GM12865 (cell line): ENCODE results near the gene ANO1.

ENCODE experiments used
- DNase-seq: peaks from one replicate; pipeline ENCODE4 v3.0.0; 2010; ENCODE audit warnings: low read depth
- H3K4me3 ChIP-seq: 2 replicates; pipeline ENCODE4 v1.5.1; 2011; ENCODE audit warnings: mild to moderate bottlenecking, low read depth, low read length, control low read depth
- CTCF ChIP-seq: IDR thresholded peaks from 2 replicates; pipeline ENCODE4 v1.5.1; 2011; ENCODE audit warnings: low read length, control low read depth, low read depth, inconsistent platforms; ENCODE audit not compliant: insufficient read depth; ENCODE audit errors: missing control alignments

The ANO1 gene

GRCh38 chr11:70095541-70096252, 17.6 kb downstream of the ANO1 start:
- DNase-seq: no peak
- no peak overlapping the region for H3K4me3 ChIP-seq
- TF ChIP-seq CTCF: no peak

- TF ChIP-seq CTCF: no peak
- DNase-seq: no peak
Measured at GRCh38 chr11:70097783-70098563, 19.9 kb downstream of the ANO1 start.

GRCh38 chr11:70098936-70099335, 20.8 kb downstream of the ANO1 start:
- TF ChIP-seq CTCF: no peak
- DNase-seq: no peak
- H3K4me3 ChIP-seq: no peak overlapping the region

More at GRCh38 chr11:70097783-70098563, 19.9 kb downstream of the ANO1 start:
- H3K4me3 ChIP-seq: no peak overlapping the region

GRCh38 chr11:70099578-70100279, 21.6 kb downstream of the ANO1 start:
- no peak for DNase-seq
- TF ChIP-seq CTCF: no peak
- H3K4me3 ChIP-seq: no peak overlapping the region

- TF ChIP-seq CTCF: no peak
- no peak overlapping the region for H3K4me3 ChIP-seq
- no peak for DNase-seq
Measured at GRCh38 chr11:70100280-70100603, 22.1 kb downstream of the ANO1 start.

GRCh38 chr11:70100791-70101190, 22.7 kb downstream of the ANO1 start:
- no peak for DNase-seq
- no peak for TF ChIP-seq CTCF
- no peak overlapping the region for H3K4me3 ChIP-seq
